Measurements from ENCODE around the gene CLDN9. TPM values are rescaled to one million over a fixed set of nuclear protein-coding genes. Genes with fewer than 3 reads are reported as not detected.
A peak's percentile ranks its signal among the peaks of the same experiment; 100 is the strongest.

The CLDN9 gene
- total RNA-seq, 2 donors from 2014 or later = 0.91 TPM; not detected in 1

DNA sequence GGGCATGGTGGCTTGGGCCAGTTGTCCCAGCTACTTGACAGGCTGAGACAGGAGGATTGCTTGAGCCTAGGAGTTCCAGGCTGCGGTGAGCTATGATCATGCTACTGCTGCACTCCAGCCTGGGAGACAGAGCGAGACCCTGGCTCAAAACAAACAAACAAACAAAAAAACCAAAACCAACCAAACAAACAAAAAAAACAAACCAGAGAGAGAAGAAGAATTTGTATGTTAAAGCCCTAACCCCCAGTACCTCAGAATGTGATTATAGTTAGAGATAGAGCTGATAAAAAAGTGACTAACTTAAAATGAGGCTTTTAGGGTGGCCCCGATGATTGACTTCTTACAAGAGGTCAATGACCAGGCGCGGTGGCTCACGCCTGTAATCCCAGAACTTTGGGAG lies 32.0 kb downstream of the CLDN9 start:
- TF ChIP-seq, protein P1, sequence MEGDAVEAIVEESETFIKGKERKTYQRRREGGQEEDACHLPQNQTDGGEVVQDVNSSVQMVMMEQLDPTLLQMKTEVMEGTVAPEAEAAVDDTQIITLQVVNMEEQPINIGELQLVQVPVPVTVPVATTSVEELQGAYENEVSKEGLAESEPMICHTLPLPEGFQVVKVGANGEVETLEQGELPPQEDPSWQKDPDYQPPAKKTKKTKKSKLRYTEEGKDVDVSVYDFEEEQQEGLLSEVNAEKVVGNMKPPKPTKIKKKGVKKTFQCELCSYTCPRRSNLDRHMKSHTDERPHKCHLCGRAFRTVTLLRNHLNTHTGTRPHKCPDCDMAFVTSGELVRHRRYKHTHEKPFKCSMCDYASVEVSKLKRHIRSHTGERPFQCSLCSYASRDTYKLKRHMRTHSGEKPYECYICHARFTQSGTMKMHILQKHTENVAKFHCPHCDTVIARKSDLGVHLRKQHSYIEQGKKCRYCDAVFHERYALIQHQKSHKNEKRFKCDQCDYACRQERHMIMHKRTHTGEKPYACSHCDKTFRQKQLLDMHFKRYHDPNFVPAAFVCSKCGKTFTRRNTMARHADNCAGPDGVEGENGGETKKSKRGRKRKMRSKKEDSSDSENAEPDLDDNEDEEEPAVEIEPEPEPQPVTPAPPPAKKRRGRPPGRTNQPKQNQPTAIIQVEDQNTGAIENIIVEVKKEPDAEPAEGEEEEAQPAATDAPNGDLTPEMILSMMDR (IDR thresholded peaks at IDR 0.05) = no peak
- no peak for TF ChIP-seq POLR2A (IDR thresholded peaks at IDR 0.05)
- no peak for TF ChIP-seq POLR2AphosphoS5 (IDR thresholded peaks at IDR 0.05)
- DNase-seq (ENCODE audit: low spot score) = no peak
- H3K27me3 ChIP-seq (replicated peaks; ENCODE audit: insufficient read depth) = peaks cover 2% of the 10 kb centered on the region
- no peak overlapping the region for H3K27ac ChIP-seq
- H3K36me3 ChIP-seq = no peaks in the 10 kb centered on the region
- H3K9me3 ChIP-seq = no peaks in the 10 kb centered on the region
- H3K4me1 ChIP-seq (replicated peaks) = peaks cover 10% of the 10 kb centered on the region
- WGBS = 86% methylated on average over 6 of the region's 6 CpGs
- intact Hi-C loops (cut with DNase I) = no loop called here
- no peak overlapping the region for H3K4me3 ChIP-seq

DNA sequence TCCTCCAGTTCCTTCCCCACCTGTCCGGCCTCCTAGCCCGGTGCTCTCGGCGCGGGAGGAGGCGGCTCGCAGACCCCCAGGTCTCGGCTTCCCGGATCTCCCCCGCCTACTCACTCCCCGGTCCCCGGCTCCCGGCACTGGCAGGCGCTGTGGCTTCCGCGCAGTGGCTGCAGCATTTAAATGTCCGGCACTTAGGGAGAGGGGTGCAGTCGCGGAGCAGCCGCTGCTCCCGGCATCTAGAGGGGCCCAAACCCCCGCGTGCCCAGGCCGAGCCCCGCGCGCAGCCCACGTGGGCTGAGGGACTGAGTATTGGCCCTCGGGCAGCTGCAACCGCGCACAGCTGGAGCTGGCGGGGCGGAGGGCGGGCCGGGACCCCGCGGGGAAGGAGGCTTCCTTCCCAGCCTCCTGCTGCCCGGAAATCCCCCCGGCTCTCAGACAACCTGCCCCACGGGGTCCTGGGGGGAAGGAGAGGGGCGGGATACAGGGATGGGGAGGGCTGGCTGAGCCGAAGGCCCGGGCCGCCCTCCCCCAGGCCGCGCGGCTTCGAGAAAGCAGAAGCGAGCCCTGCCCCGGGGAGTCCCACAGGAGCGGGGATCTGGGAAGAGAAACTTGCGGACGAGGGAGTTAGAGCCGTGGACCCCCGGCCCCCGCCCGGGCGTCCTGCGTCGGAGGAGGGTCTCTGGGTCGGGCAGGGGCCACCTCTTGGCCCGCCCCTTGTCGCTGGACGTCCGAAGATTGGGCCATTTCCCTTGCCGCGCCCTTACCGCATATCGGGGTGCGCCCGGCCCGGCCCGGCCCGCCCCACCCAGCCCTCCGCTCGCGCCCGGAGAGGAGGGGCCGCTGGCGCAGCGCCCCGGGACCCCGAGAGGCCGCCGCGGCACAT lies 33.3 kb downstream of the CLDN9 start, which contains the start of gene MMP25:
MMP25 (plus strand) TSS at position 804 of the 883 bp plus-strand sequence. CDS start 357 bp downstream, outside the sequence.
- peaks cover 10% of the 10 kb centered on the region for H3K4me1 ChIP-seq (replicated peaks)
- H3K27me3 ChIP-seq (replicated peaks; ENCODE audit: insufficient read depth) = peaks cover 2% of the 10 kb centered on the region
- DNase-seq (ENCODE audit: low spot score) = no peak
- no peaks in the 10 kb centered on the region for H3K36me3 ChIP-seq
- H3K4me3 ChIP-seq = peak within 1 kb of the TSS; percentile 25 to 43
- H3K27ac ChIP-seq = peak within 1 kb of the TSS in 1 of 2 donors; percentile 16
- TF ChIP-seq POLR2A (IDR thresholded peaks at IDR 0.05) (no peak), POLR2AphosphoS5 (IDR thresholded peaks at IDR 0.05) (no peak)
- TF ChIP-seq, protein P1 (IDR thresholded peaks at IDR 0.05) = no peak
- intact Hi-C loops (cut with DNase I) = no loop called here
- no peaks in the 10 kb centered on the region for H3K9me3 ChIP-seq
- 1% methylated on average over 54 of the region's 86 CpGs for WGBS

DNA sequence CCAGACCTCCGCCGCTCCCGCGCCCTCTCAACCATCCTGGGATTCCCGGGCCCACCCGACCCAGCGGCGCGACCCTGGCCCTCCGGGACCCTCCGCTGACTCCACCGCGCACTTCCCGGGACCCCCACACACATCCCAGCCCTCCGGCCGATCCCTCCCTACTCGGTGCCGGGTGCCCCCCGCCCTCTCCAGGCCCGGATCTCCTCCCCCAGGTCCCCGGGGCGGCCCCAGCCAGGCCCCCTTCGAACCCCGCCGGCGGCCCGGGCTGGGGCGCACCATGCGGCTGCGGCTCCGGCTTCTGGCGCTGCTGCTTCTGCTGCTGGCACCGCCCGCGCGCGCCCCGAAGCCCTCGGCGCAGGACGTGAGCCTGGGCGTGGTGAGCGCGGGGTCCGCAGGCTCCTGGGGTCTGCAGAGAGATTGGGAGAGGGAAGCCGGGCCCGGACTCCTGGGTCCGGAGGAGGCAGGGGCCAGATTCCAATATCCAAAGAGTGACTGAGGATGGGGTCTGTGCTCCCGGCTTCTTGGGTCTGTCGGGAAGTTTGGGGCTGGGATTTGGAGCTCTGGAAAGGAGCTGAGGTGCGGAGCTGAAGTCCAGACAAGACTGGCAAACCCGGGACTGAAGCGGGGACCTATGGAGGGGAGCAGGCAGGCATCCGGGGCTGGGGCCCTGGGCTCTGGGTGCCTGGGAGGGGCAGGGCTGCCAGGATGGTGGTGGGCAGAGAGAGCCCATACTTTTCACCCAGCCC lies 34.1 kb downstream of the CLDN9 start:
- TF ChIP-seq, protein P1 (IDR thresholded peaks at IDR 0.05) = no peak
- TF ChIP-seq POLR2A (IDR thresholded peaks at IDR 0.05) (no peak), POLR2AphosphoS5 (IDR thresholded peaks at IDR 0.05) (no peak)
- H3K4me1 ChIP-seq (replicated peaks) = peaks cover 10% of the 10 kb centered on the region
- no peaks in the 10 kb centered on the region for H3K9me3 ChIP-seq
- no peaks in the 10 kb centered on the region for H3K36me3 ChIP-seq
- no peak for DNase-seq (ENCODE audit: low spot score)
- WGBS = 2% methylated on average over 26 of the region's 54 CpGs
- peak overlapping the region; percentile 25 to 43 for H3K4me3 ChIP-seq
- peaks cover 2% of the 10 kb centered on the region for H3K27me3 ChIP-seq (replicated peaks; ENCODE audit: insufficient read depth)
- intact Hi-C loops (cut with DNase I) = no loop called here
- no peak overlapping the region for H3K27ac ChIP-seq

DNA sequence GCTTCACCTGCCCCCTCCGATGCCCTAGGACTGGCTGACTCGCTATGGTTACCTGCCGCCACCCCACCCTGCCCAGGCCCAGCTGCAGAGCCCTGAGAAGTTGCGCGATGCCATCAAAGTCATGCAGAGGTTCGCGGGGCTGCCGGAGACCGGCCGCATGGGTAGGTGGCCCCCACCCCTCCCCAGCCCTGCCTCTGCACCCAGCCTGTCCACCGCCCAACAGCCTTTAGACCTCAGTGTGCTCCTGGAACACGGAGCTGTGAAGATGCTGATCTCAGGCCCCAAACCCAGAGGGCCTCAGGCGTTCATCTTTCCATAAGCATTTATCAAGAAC lies 34.6 kb downstream of the CLDN9 start:
- WGBS = 5% methylated on average over 11 of the region's 13 CpGs
- no peak for TF ChIP-seq POLR2AphosphoS5 (IDR thresholded peaks at IDR 0.05)
- TF ChIP-seq POLR2A (IDR thresholded peaks at IDR 0.05) = no peak
- TF ChIP-seq, protein P1 (IDR thresholded peaks at IDR 0.05) = no peak
- H3K4me1 ChIP-seq (replicated peaks) = peaks cover 10% of the 10 kb centered on the region
- no peaks in the 10 kb centered on the region for H3K36me3 ChIP-seq
- no peaks in the 10 kb centered on the region for H3K9me3 ChIP-seq
- H3K27me3 ChIP-seq (replicated peaks; ENCODE audit: insufficient read depth) = peaks cover 2% of the 10 kb centered on the region
- H3K27ac ChIP-seq = no peak overlapping the region
- H3K4me3 ChIP-seq = no peak overlapping the region
- no peak for DNase-seq (ENCODE audit: low spot score)
- intact Hi-C loops (cut with DNase I) = no loop called here
